Astrocyte (in vitro differentiated cells and primary cell): ENCODE measurements around the gene ACTL6B. TPM values are rescaled to one million over a fixed set of nuclear protein-coding genes. Genes with fewer than 3 reads are reported as not detected.

Source experiments
- DNase-seq: peaks from one replicate; pipeline ENCODE4 v3.0.0-alpha.2; 2010; ENCODE audit warnings: low read depth
- FAIRE-seq: peaks from 2 replicates; lab custom pipeline; 2011; peaks lifted over from hg19 to GRCh38; lab: Jason Lieb, UNC
- H2AFZ ChIP-seq: 2 replicates; pipeline ENCODE4 v1.6.0; 2012; ENCODE audit warnings: low read depth, low read length, inconsistent platforms
- H3K27ac ChIP-seq: 2 replicates; pipeline ENCODE4 v1.5.1; 2011; ENCODE audit warnings: low read depth, low read length, inconsistent platforms
- H3K27me3 ChIP-seq: 2 replicates; pipeline ENCODE4 v1.6.0; 2011; ENCODE audit warnings: low read length, inconsistent platforms; ENCODE audit not compliant: insufficient read depth
- H3K36me3 ChIP-seq: 2 replicates; pipeline ENCODE4 v1.5.1; 2011; ENCODE audit warnings: low read length, inconsistent platforms; ENCODE audit not compliant: insufficient read depth
- H3K4me1 ChIP-seq: 2 replicates; pipeline ENCODE4 v1.5.1; 2011; ENCODE audit warnings: low read length, inconsistent platforms; ENCODE audit not compliant: insufficient read depth
- H3K4me2 ChIP-seq: 2 replicates; pipeline ENCODE4 v1.6.0; 2012; ENCODE audit warnings: low read length, inconsistent platforms
- H3K4me3 ChIP-seq: 2 replicates; pipeline ENCODE4 v1.5.1; 2011; ENCODE audit warnings: low read depth, mild to moderate bottlenecking, low read length, inconsistent platforms; ENCODE audit not compliant: insufficient read depth
- H3K79me2 ChIP-seq: 2 replicates; pipeline ENCODE4 v1.6.0; 2012; ENCODE audit warnings: mild to moderate bottlenecking, low read length, inconsistent platforms; ENCODE audit not compliant: insufficient read depth
- H3K9ac ChIP-seq: 2 replicates; pipeline ENCODE4 v1.6.0; 2012; ENCODE audit warnings: mild to moderate bottlenecking, low read length, inconsistent platforms
- H3K9me3 ChIP-seq: 2 replicates; pipeline ENCODE4 v1.5.1; 2012; ENCODE audit warnings: low read depth, mild to moderate bottlenecking, low read length, inconsistent platforms; ENCODE audit not compliant: insufficient read depth
- H4K20me1 ChIP-seq: 2 replicates; pipeline ENCODE4 v1.6.0; 2012; ENCODE audit warnings: low read length, inconsistent platforms; ENCODE audit not compliant: insufficient read depth
- H3K27ac Mint-ChIP-seq: one replicate; pipeline ENCODE4 v1.8.0; 2021; ENCODE audit warnings: mild to moderate bottlenecking, mixed read lengths; ENCODE audit not compliant: unreplicated experiment
- H3K27me3 Mint-ChIP-seq: one replicate; pipeline ENCODE4 v1.8.0; 2021; ENCODE audit warnings: low read depth, mixed read lengths; ENCODE audit not compliant: unreplicated experiment
- H3K36me3 Mint-ChIP-seq: one replicate; pipeline ENCODE4 v1.8.0; 2021; ENCODE audit warnings: low read depth, mixed read lengths; ENCODE audit not compliant: unreplicated experiment
- H3K4me1 Mint-ChIP-seq: one replicate; pipeline ENCODE4 v1.8.0; 2021; ENCODE audit warnings: low read depth, mixed read lengths; ENCODE audit not compliant: unreplicated experiment
- H3K4me3 Mint-ChIP-seq: one replicate; pipeline ENCODE4 v1.8.0; 2021; ENCODE audit warnings: mild to moderate bottlenecking, moderate library complexity, mixed read lengths; ENCODE audit not compliant: unreplicated experiment
- H3K9me3 Mint-ChIP-seq: one replicate; pipeline ENCODE4 v1.8.0; 2021; ENCODE audit warnings: mild to moderate bottlenecking, mixed read lengths; ENCODE audit not compliant: unreplicated experiment
- CTCF ChIP-seq: IDR thresholded peaks from 2 replicates; pipeline ENCODE4 v1.5.1; 2011; ENCODE audit warnings: low read depth, mild to moderate bottlenecking, inconsistent platforms, low read length, moderate library complexity; ENCODE audit not compliant: insufficient read depth
- EZH2 ChIP-seq: IDR thresholded peaks from 2 replicates; pipeline ENCODE4 v1.6.1; 2012; ENCODE audit warnings: mild to moderate bottlenecking, low read length, inconsistent platforms; ENCODE audit not compliant: insufficient read depth
- total RNA-seq: library from RNA; stranded (reverse); gene quantifications from 2 replicates; pipeline ENCODE4 v1.2.1, GENCODE V29; 2021

The ACTL6B gene
- total RNA-seq, 1 donor from 2014 or later = not detected

GRCh38 chr7:100693312-100694097 is 37.3 kb upstream of the ACTL6B start:
- peak overlapping the region; percentile 78 for H3K4me3 ChIP-seq
- Mint-ChIP-seq H3K27me3 (peaks cover 4% of the 10 kb centered on the region), H3K36me3 (peaks cover 3% of the 10 kb centered on the region), H3K9me3 (peaks cover 2% of the 10 kb centered on the region), H3K4me3 (peak overlapping the region; percentile 97), H3K27ac (peak overlapping the region; percentile 93), H3K4me1 (peaks cover 6% of the 10 kb centered on the region)
- H3K27ac ChIP-seq = peak overlapping the region; percentile 38
- H3K79me2 ChIP-seq = peaks cover 50% of the 10 kb centered on the region
- no peaks in the 10 kb centered on the region for H3K9me3 ChIP-seq
- no peak for TF ChIP-seq CTCF
- TF ChIP-seq EZH2 = no peak
- H3K9ac ChIP-seq = peak overlapping the region; percentile 87
- no peak for DNase-seq
- H3K4me1 ChIP-seq = peaks cover 20% of the 10 kb centered on the region
- peak overlapping the region; percentile 98 for H3K4me2 ChIP-seq
- H4K20me1 ChIP-seq = peaks cover 46% of the 10 kb centered on the region
- no peak for FAIRE-seq
- H3K27me3 ChIP-seq = no peaks in the 10 kb centered on the region
- H2AFZ ChIP-seq = no peak overlapping the region
- no peaks in the 10 kb centered on the region for H3K36me3 ChIP-seq

- Histone ChIP-seq H3K9ac (peak overlapping the region; percentile 87), H3K4me3 (peak overlapping the region; percentile 78), H3K9me3 (no peaks in the 10 kb centered on the region), H3K27ac (no peak overlapping the region), H2AFZ (no peak overlapping the region), H3K36me3 (no peaks in the 10 kb centered on the region), H3K4me1 (peaks cover 28% of the 10 kb centered on the region), H4K20me1 (peaks cover 55% of the 10 kb centered on the region), H3K4me2 (peak overlapping the region; percentile 98), H3K79me2 (peaks cover 54% of the 10 kb centered on the region), H3K27me3 (no peaks in the 10 kb centered on the region)
- H3K4me3 Mint-ChIP-seq = peak overlapping the region; percentile 97
- H3K4me1 Mint-ChIP-seq = peaks cover 12% of the 10 kb centered on the region
- DNase-seq (no peak), FAIRE-seq (no peak)
- peaks cover 4% of the 10 kb centered on the region for H3K27me3 Mint-ChIP-seq
- H3K27ac Mint-ChIP-seq = peak overlapping the region; percentile 42
- H3K36me3 Mint-ChIP-seq = peaks cover 5% of the 10 kb centered on the region
- peaks cover 2% of the 10 kb centered on the region for H3K9me3 Mint-ChIP-seq
- TF ChIP-seq EZH2 (no peak), CTCF (no peak)
These were observed 36.3 kb upstream of the ACTL6B start for GRCh38 chr7:100692578-100692961.
